ENCODE results near the gene MORN1. TPM values are rescaled to one million over a fixed set of nuclear protein-coding genes. Genes with fewer than 3 reads are reported as not detected.
"Not testable (repeated sequence)": the region's sequence is repeated elsewhere in the genome, so short reads cannot be mapped to it uniquely, and the experiment has no call there.

MORN1 gene
- total RNA-seq, 1 donor from 2014 or later = 5.0 TPM

GRCh38 chr1:2306151-2306978 is 85.0 kb downstream of the MORN1 start:
- intact Hi-C loops (cut with DNase I) = no loop called here
- no peak for DNase-seq
- no peak for ATAC-seq (ENCODE audit: poor library complexity)

- DNase-seq (no peak), ATAC-seq (ENCODE audit: poor library complexity) (no peak)
- intact Hi-C loops (cut with DNase I) = no loop called here
Observed at GRCh38 chr1:2304921-2305681, 86.3 kb downstream of the MORN1 start.

GRCh38 chr1:2304282-2304681 is 87.1 kb downstream of the MORN1 start:
- ATAC-seq (ENCODE audit: poor library complexity) = no peak

GRCh38 chr1:2303781-2304180 is 87.6 kb downstream of the MORN1 start:
- no peak for ATAC-seq (ENCODE audit: poor library complexity)
- intact Hi-C loops (cut with DNase I) = no loop called here
- DNase-seq = no peak

More at GRCh38 chr1:2304282-2304681, 87.1 kb downstream of the MORN1 start:
- intact Hi-C loops (cut with DNase I) = no loop called here
- no peak for DNase-seq

GRCh38 chr1:2303016-2303775 is 88.2 kb downstream of the MORN1 start:
- DNase-seq (no peak), ATAC-seq (ENCODE audit: poor library complexity) (no peak)
- intact Hi-C loops (cut with DNase I) = no loop called here

GRCh38 chr1:2302292-2302925 is 88.9 kb downstream of the MORN1 start:
- intact Hi-C loops (cut with DNase I) = no loop called here
- no peak for ATAC-seq (ENCODE audit: poor library complexity)
- no peak for DNase-seq

GRCh38 chr1:2301607-2302291 is 89.6 kb downstream of the MORN1 start:
- ATAC-seq (ENCODE audit: poor library complexity) = no peak
- no peak for DNase-seq
- intact Hi-C loops (cut with DNase I) = no loop called here

GRCh38 chr1:2300851-2301606 is 90.3 kb downstream of the MORN1 start:
- DNase-seq = peak; percentile 95
- peak; percentile 54 for ATAC-seq (ENCODE audit: poor library complexity)
- intact Hi-C loops (cut with DNase I) = no loop called here

- ATAC-seq (ENCODE audit: poor library complexity) (peak; percentile 1), DNase-seq (no peak)
- intact Hi-C loops (cut with DNase I) = no loop called here
Observed at GRCh38 chr1:2300004-2300771, 91.2 kb downstream of the MORN1 start.

- ATAC-seq (ENCODE audit: poor library complexity) = peak; percentile 79
- peak; percentile 80 for DNase-seq
- intact Hi-C loops (cut with DNase I) = no loop called here
Observed at GRCh38 chr1:2299131-2299627, 92.2 kb downstream of the MORN1 start.

GRCh38 chr1:2298685-2299084 is 92.7 kb downstream of the MORN1 start:
- intact Hi-C loops (cut with DNase I) = no loop called here
- no peak for DNase-seq
- ATAC-seq (ENCODE audit: poor library complexity) = no peak

- intact Hi-C loops (cut with DNase I) = no loop called here
Observed at GRCh38 chr1:2297246-2298011, 93.9 kb downstream of the MORN1 start.

GRCh38 chr1:2296614-2297013 is 94.7 kb downstream of the MORN1 start:
- intact Hi-C loops (cut with DNase I) = no loop called here
- ATAC-seq (ENCODE audit: poor library complexity) = no peak

More at GRCh38 chr1:2297246-2298011, 93.9 kb downstream of the MORN1 start:
- no peak for ATAC-seq (ENCODE audit: poor library complexity)
- no peak for DNase-seq

GRCh38 chr1:2296211-2296610 is 95.1 kb downstream of the MORN1 start:
- DNase-seq; intact Hi-C loops (cut with DNase I); ATAC-seq (ENCODE audit: poor library complexity): not testable (repeated sequence)

More at GRCh38 chr1:2296614-2297013, 94.7 kb downstream of the MORN1 start:
- no peak for DNase-seq

GRCh38 chr1:2295526-2295925 is 95.8 kb downstream of the MORN1 start:
- intact Hi-C loops (cut with DNase I) = no loop called here
- ATAC-seq (ENCODE audit: poor library complexity) = no peak

GRCh38 chr1:2294725-2295078 is 96.7 kb downstream of the MORN1 start:
- intact Hi-C loops (cut with DNase I) = no loop called here
- ATAC-seq (ENCODE audit: poor library complexity) = no peak
- DNase-seq = no peak

More at GRCh38 chr1:2295526-2295925, 95.8 kb downstream of the MORN1 start:
- DNase-seq = no peak

All from Right ventricle myocardium superior (tissue), 1 donor.